GM12878 (cell line): ENCODE measurements around the gene WFIKKN1. TPM values are rescaled to one million over a fixed set of nuclear protein-coding genes. Genes with fewer than 3 reads are reported as not detected.

Source experiments
- ATAC-seq: fragments of 200-7000 bp; cut with Tn5 transposase; 3 replicates; pipeline ENCODE4 v1.9.1; 2020; ENCODE audit warnings: mild to moderate bottlenecking, moderate library complexity
- BruUV-seq: library from RNA; stranded (reverse); fragments of 400-500 nt; replicated peaks from 2 replicates; lab custom pipeline; 2021; lab: Mats Ljungman, UMichigan
- CTCF ChIA-PET: fragments of 300-600 bp; sonication (Branson Sonifier 250); formaldehyde crosslinking; extraction: SDS; loops from one replicate; lab custom pipeline; 2021; ENCODE audit warnings: inconsistent platforms; lab: Yijun Ruan, JAX
- POLR2A ChIA-PET: fragments of 350-600 bp; formaldehyde crosslinking; extraction: SDS; loops from one replicate; lab custom pipeline; 2021; ENCODE audit warnings: inconsistent platforms; lab: Charles Lee
- RAD21 ChIA-PET: fragments of 300-600 bp; sonication (Branson Sonifier 250); formaldehyde crosslinking; loops from one replicate; lab custom pipeline; 2023; ENCODE audit warnings: antibody characterized with exemption; ENCODE audit not compliant: unreplicated experiment; lab: Charles Lee
- SMC1A ChIA-PET: fragments of 300-600 bp; sonication (Branson Sonifier 250); formaldehyde crosslinking; loops from one replicate; lab custom pipeline; 2023; ENCODE audit not compliant: unreplicated experiment, uncharacterized antibody; lab: Charles Lee
- DNase-seq: peaks from one replicate; pipeline ENCODE4 v3.0.0-alpha.2; 2011; ENCODE audit warnings: low read depth, low spot score
- FAIRE-seq: peaks from 3 replicates; lab custom pipeline; 2011; peaks lifted over from hg19 to GRCh38; lab: Jason Lieb, UNC
- H2AFZ ChIP-seq: 2 replicates; pipeline ENCODE4 v1.6.0; 2011; ENCODE audit warnings: low read depth, low read length, control low read depth; ENCODE audit not compliant: control insufficient read depth
- H3K27ac ChIP-seq: 2 replicates; pipeline ENCODE4 v1.5.1; 2011; ENCODE audit warnings: control low read depth; ENCODE audit not compliant: control insufficient read depth, insufficient read depth
- H3K27me3 ChIP-seq, 2 experiments: replicated peaks in 1 of 2; 2 replicates each; pipeline versions ENCODE4 v1.6.0 to v1.6.1; 2011; ENCODE audit warnings: low read length in 1 of 2; ENCODE audit not compliant: control insufficient read depth in 2 of 2, insufficient read depth in 2 of 2
- H3K36me3 ChIP-seq, 2 experiments: 2 replicates each; pipeline ENCODE4 v1.5.1; 2011; ENCODE audit warnings: low read length in 1 of 2; ENCODE audit not compliant: control insufficient read depth in 2 of 2, insufficient read depth in 2 of 2
- H3K4me1 ChIP-seq: 2 replicates; pipeline ENCODE4 v1.6.1; 2011; ENCODE audit warnings: mild to moderate bottlenecking, low read length, moderate library complexity, mixed read lengths; ENCODE audit not compliant: control insufficient read depth, insufficient read depth
- H3K4me2 ChIP-seq: 2 replicates; pipeline ENCODE4 v1.6.0; 2011; ENCODE audit warnings: control low read depth; ENCODE audit not compliant: control insufficient read depth, insufficient read depth
- H3K4me3 ChIP-seq: fragments of 200-600 bp; sonication (generic); 2 replicates; pipeline ENCODE4 v1.5.1; 2016
- H3K79me2 ChIP-seq: 2 replicates; pipeline ENCODE4 v1.6.0; 2011; ENCODE audit warnings: low read length; ENCODE audit not compliant: control insufficient read depth, insufficient read depth
- H3K9ac ChIP-seq: 2 replicates; pipeline ENCODE4 v1.8.0; 2011; ENCODE audit warnings: low read length, control low read depth, mixed read lengths; ENCODE audit not compliant: control insufficient read depth, insufficient read depth
- H3K9me3 ChIP-seq: replicated peaks from 3 replicates; pipeline ENCODE4 v1.5.1; 2011; ENCODE audit warnings: mild to moderate bottlenecking, low read length; ENCODE audit not compliant: control insufficient read depth, insufficient read depth
- H4K20me1 ChIP-seq: 2 replicates; pipeline ENCODE4 v1.6.0; 2011; ENCODE audit not compliant: control insufficient read depth, insufficient read depth
- ESRRA ChIP-seq: IDR thresholded peaks from 2 replicates; pipeline ENCODE4 v1.6.1; 2012; ENCODE audit warnings: mild to moderate bottlenecking, low read length, improper control_type of control experiment
- ETV6 ChIP-seq, 2 experiments: fragments of 450-650 bp in 1 of 2; IDR thresholded peaks in 1 of 2; conservative IDR thresholded peaks in 1 of 2; 2 replicates each; pipeline ENCODE4 v1.6.1; 2014; ENCODE audit warnings: antibody characterized with exemption in 1 of 2, borderline replicate concordance in 1 of 2, low read depth in 1 of 2, mild to moderate bottlenecking in 1 of 2, moderate library complexity in 1 of 2
- RCOR1 ChIP-seq: conservative IDR thresholded peaks from 2 replicates; pipeline ENCODE4 v1.6.1; 2012; ENCODE audit warnings: low read depth, low read length, improper control_type of control experiment
- ZNF687 ChIP-seq: fragments of 450-650 bp; IDR thresholded peaks from 2 replicates; pipeline ENCODE4 v1.6.1; 2017; ENCODE audit warnings: mild to moderate bottlenecking, moderate library complexity
- WGBS: methylation state at CpG from one replicate; pipeline ENCODE4 v1.1.6; 2016; ENCODE audit warnings: low lambda C conversion rate; ENCODE audit not compliant: insufficient replicate concordance, insufficient coverage; ENCODE audit errors: missing lambda C conversion rate; 5-methylcytosine and 5-hydroxymethylcytosine counted together
- in situ Hi-C: fragments of 300-500 bp; cut with MboI; formaldehyde crosslinking; loops from 9 replicates; pipeline ENCODE4 v1.14.3; 2018; ENCODE audit warnings: mixed read lengths
- intact Hi-C: fragments of 100-400 bp; cut with micrococcal nuclease; formaldehyde crosslinking; loops from one replicate; pipeline ENCODE4 v1.14.2; 2022; ENCODE audit not compliant: unreplicated experiment
- polyA plus RNA-seq, 11 experiments: library from polyadenylated mRNA; depleted of rRNA in 4 of 11; unstranded in 6 of 11; stranded (reverse) in 5 of 11; fragments of >200 nt; fragmentation: Nextera tagmentation in 4 of 11; fragmentation: Illumina TruSeq in 1 of 11; extraction: Ambion mirVana in 4 of 11; extraction: Trizol in 1 of 11; gene quantifications; 1 replicate in 1 of 11; 2 replicates in 10 of 11; pipeline versions ENCODE4 v1.2.1 to v1.2.3, GENCODE V29; 2011 to 2016; ENCODE audit warnings: inconsistent platforms in 2 of 11, missing spikeins in 2 of 11, low read depth in 1 of 11
- total RNA-seq, 4 experiments: library from RNA; depleted of rRNA in 3 of 4; stranded (reverse); fragments of >200 nt in 3 of 4; fragmentation: Illumina TruSeq in 1 of 4; extraction: Trizol in 1 of 4; gene quantifications; 2 replicates each; pipeline versions ENCODE4 v1.2.1 to v1.2.3, GENCODE V29; 2013 to 2021
- TF ChIP-seq, protein P1 (sequence below): IDR thresholded peaks from 2 replicates; pipeline ENCODE4 v1.6.1; 2012; ENCODE audit warnings: improper control_type of control experiment, low read depth, low read length; ENCODE audit not compliant: insufficient replicate concordance
- TF ChIP-seq, protein P2 (sequence below): fragments of 450-650 bp; IDR thresholded peaks from 2 replicates; pipeline ENCODE4 v1.6.1; 2018; ENCODE audit warnings: borderline replicate concordance, mild to moderate bottlenecking; ENCODE audit not compliant: partially characterized antibody

Gene WFIKKN1
- total and polyA plus RNA-seq, 10 of the 15 experiments (the other 5 are each of a cell fraction or from before 2014, with no cell fraction given): 0.01 to 0.41 (median 0.05) TPM; not detected in 2

DNA sequence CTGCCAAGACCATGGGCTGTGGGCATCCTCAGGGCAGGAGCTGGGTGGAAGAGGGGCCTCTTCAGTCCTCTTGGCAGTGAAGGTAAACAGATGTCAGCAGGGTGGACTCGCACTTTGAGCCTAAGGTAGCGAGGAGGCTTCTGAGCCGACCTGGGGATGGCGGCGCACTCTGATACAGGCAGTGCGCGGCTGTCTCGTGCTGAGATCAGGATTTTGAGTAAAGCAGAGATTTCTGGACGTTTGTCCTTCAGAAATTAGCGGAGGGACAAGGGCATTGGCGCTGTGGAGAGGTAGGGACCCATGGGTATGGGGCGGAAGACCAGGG is 34.1 kb upstream of the WFIKKN1 start:
- no TSS peak for BruUV-seq
- Histone ChIP-seq H3K36me3 (peaks cover 0 to 4% of the 10 kb centered on the region in 2 experiments; a peak in 2 of 4 replicates), H3K79me2 (peaks cover 1% of the 10 kb centered on the region; the same call in 1 of the 2 replicates), H4K20me1 (no peaks in the 10 kb centered on the region), H3K27ac (no peak overlapping the region), H2AFZ (no peak overlapping the region), H3K9ac (no peak overlapping the region), H3K4me3 (no peak overlapping the region), H3K9me3 (no peaks in the 10 kb centered on the region; the same call in 2 of the 3 replicates), H3K4me1 (no peaks in the 10 kb centered on the region; the same call in 1 of the 2 replicates), H3K27me3 (no peaks in the 10 kb centered on the region), H3K4me2 (no peak overlapping the region)
- ChIA-PET POLR2A (no interaction called here), RAD21 (no interaction called here), CTCF (interaction anchor here (0.9 kb wide), 1 partner anchor 9 kb away, joined by 4 read pairs; no protein-coding TSS in a partner anchor), SMC1A (no interaction called here)
- in situ Hi-C loops: no loop called here
- ATAC-seq (no peak), DNase-seq (no peak), FAIRE-seq (no peak)
- 92% methylated on average over 12 of the region's 12 CpGs for WGBS
- intact Hi-C loops: no loop called here
- TF ChIP-seq, protein P1, sequence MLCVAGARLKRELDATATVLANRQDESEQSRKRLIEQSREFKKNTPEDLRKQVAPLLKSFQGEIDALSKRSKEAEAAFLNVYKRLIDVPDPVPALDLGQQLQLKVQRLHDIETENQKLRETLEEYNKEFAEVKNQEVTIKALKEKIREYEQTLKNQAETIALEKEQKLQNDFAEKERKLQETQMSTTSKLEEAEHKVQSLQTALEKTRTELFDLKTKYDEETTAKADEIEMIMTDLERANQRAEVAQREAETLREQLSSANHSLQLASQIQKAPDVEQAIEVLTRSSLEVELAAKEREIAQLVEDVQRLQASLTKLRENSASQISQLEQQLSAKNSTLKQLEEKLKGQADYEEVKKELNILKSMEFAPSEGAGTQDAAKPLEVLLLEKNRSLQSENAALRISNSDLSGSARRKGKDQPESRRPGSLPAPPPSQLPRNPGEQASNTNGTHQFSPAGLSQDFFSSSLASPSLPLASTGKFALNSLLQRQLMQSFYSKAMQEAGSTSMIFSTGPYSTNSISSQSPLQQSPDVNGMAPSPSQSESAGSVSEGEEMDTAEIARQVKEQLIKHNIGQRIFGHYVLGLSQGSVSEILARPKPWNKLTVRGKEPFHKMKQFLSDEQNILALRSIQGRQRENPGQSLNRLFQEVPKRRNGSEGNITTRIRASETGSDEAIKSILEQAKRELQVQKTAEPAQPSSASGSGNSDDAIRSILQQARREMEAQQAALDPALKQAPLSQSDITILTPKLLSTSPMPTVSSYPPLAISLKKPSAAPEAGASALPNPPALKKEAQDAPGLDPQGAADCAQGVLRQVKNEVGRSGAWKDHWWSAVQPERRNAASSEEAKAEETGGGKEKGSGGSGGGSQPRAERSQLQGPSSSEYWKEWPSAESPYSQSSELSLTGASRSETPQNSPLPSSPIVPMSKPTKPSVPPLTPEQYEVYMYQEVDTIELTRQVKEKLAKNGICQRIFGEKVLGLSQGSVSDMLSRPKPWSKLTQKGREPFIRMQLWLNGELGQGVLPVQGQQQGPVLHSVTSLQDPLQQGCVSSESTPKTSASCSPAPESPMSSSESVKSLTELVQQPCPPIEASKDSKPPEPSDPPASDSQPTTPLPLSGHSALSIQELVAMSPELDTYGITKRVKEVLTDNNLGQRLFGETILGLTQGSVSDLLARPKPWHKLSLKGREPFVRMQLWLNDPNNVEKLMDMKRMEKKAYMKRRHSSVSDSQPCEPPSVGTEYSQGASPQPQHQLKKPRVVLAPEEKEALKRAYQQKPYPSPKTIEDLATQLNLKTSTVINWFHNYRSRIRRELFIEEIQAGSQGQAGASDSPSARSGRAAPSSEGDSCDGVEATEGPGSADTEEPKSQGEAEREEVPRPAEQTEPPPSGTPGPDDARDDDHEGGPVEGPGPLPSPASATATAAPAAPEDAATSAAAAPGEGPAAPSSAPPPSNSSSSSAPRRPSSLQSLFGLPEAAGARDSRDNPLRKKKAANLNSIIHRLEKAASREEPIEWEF: no peak
- TF ChIP-seq, protein P2, sequence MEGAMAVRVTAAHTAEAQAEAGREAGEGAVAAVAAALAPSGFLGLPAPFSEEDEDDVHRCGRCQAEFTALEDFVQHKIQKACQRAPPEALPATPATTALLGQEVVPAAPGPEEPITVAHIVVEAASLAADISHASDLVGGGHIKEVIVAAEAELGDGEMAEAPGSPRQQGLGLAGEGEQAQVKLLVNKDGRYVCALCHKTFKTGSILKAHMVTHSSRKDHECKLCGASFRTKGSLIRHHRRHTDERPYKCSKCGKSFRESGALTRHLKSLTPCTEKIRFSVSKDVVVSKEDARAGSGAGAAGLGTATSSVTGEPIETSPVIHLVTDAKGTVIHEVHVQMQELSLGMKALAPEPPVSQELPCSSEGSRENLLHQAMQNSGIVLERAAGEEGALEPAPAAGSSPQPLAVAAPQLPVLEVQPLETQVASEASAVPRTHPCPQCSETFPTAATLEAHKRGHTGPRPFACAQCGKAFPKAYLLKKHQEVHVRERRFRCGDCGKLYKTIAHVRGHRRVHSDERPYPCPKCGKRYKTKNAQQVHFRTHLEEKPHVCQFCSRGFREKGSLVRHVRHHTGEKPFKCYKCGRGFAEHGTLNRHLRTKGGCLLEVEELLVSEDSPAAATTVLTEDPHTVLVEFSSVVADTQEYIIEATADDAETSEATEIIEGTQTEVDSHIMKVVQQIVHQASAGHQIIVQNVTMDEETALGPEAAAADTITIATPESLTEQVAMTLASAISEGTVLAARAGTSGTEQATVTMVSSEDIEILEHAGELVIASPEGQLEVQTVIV: no peak
- TF ChIP-seq ZNF687 (no peak), RCOR1 (no peak), ESRRA (no peak), ETV6 (conservative IDR thresholded peaks at IDR 0.05 in 1 of 2, IDR thresholded peaks at IDR 0.05 in 1 of 2; ENCODE audit: borderline replicate concordance in 1 of 2, low read depth in 1 of 2) (no peak)
